ENCODE measurements around the gene SPACA9. TPM values are rescaled to one million over a fixed set of nuclear protein-coding genes. Genes with fewer than 3 reads are reported as not detected.

The SPACA9 gene
- total RNA-seq, 1 experiment from 2014 or later, result 2.1 TPM

DNA sequence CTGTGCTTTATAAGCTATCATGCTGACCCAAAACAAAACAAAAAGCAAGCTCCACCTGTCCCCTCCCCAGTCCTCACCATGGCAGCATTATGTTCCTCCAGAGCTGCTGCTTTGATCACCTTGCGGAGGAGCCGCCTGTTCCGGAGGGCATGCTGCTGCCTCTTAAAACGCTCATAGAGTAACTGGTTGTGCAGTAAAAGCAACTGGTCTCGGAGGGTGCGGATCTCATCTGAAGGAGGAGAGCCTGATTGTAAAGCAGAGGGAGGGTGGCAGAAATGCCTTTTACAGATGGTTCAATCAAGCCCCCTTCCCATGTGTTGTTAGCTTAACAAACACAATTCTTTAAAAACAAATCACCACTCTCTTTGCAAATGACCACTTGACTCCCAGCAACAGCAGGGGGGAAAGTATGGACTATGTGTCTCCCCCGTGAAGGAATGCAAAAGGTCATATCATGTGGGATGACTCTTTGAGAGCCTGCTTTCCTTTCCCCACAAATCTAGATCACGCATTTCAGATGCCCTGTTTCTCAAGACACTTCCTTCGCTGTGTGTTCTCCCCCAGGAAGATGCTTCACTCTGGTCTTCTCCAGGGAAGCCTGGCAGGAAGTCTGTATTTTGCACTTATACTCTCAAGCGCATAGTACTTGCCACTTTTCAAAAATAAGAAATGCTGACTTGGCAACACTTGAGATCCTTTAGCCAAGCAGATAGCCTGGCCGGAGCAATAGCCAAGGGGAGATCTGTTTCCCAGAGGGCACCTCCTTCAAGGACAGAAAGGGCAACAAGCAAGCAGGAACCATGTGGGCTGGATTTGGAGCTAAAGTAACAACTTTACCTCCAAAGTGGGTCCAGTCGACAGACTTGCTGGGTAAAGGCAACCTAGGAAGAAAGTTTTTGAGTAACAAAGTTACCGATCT is 25.1 kb downstream of the SPACA9 start:
- no peaks in the 10 kb centered on the region for H3K4me1 ChIP-seq (ENCODE audit: insufficient read depth, low read length, poor library complexity, severe bottlenecking)
- CTCF ChIA-PET, result no interaction called here
- BruUV-seq (replicated peaks), result no TSS peak
- POLR2A ChIA-PET (ENCODE audit: low non-redundant PET), result no interaction called here
- no peaks in the 10 kb centered on the region for H3K9me3 ChIP-seq (ENCODE audit: low read depth, low read length, poor library complexity, severe bottlenecking)
- no peak overlapping the region for H3K27ac ChIP-seq (ENCODE audit: low read depth, low read length, poor library complexity, severe bottlenecking)
- TF ChIP-seq, protein P1, sequence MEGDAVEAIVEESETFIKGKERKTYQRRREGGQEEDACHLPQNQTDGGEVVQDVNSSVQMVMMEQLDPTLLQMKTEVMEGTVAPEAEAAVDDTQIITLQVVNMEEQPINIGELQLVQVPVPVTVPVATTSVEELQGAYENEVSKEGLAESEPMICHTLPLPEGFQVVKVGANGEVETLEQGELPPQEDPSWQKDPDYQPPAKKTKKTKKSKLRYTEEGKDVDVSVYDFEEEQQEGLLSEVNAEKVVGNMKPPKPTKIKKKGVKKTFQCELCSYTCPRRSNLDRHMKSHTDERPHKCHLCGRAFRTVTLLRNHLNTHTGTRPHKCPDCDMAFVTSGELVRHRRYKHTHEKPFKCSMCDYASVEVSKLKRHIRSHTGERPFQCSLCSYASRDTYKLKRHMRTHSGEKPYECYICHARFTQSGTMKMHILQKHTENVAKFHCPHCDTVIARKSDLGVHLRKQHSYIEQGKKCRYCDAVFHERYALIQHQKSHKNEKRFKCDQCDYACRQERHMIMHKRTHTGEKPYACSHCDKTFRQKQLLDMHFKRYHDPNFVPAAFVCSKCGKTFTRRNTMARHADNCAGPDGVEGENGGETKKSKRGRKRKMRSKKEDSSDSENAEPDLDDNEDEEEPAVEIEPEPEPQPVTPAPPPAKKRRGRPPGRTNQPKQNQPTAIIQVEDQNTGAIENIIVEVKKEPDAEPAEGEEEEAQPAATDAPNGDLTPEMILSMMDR (conservative IDR thresholded peaks at IDR 0.05; ENCODE audit: low read depth, low read length), result no peak
- TF ChIP-seq EZH2 (IDR thresholded peaks at IDR 0.05; ENCODE audit: borderline replicate concordance, low read depth, low read length, poor library complexity, severe bottlenecking), result no peak
- no peaks in the 10 kb centered on the region for H3K27me3 ChIP-seq (replicated peaks; ENCODE audit: insufficient read depth, low read depth, low read length, poor library complexity)
- no peak for DNase-seq (ENCODE audit: low spot score)
- no peak overlapping the region for H3K4me3 ChIP-seq (ENCODE audit: low read depth, low read length, poor library complexity, severe bottlenecking)
- H3K36me3 ChIP-seq (ENCODE audit: insufficient read depth, low read length, poor library complexity, severe bottlenecking), result peaks cover 15% of the 10 kb centered on the region
- intact Hi-C loops (cut with micrococcal nuclease; ENCODE audit: unreplicated experiment), result no loop called here

DNA sequence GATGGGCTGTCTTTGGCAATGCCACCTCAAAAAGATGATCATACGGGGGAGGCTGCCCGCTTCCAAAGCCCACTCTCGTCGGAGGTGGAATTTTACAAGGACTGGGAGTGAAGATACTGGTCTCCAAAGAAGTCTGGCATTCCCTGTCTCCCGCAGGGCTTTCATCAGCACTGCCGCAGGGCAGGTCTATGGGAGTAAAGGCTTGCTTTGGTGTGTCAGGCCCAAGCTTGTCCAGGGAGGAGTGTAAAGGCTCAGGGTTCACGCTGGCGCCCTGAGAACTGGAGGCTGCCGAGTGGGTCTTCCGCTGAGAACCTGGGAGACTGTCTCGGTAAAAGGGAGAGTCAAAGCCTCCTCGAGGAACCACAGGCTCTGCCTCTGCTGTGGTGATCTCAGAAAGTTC is 27.0 kb downstream of the SPACA9 start:
- H3K9me3 ChIP-seq (ENCODE audit: low read depth, low read length, poor library complexity, severe bottlenecking), result no peaks in the 10 kb centered on the region
- H3K4me1 ChIP-seq (ENCODE audit: insufficient read depth, low read length, poor library complexity, severe bottlenecking), result no peaks in the 10 kb centered on the region
- BruUV-seq (replicated peaks), result no TSS peak
- intact Hi-C loops (cut with micrococcal nuclease; ENCODE audit: unreplicated experiment), result no loop called here
- no peak overlapping the region for H3K27ac ChIP-seq (ENCODE audit: low read depth, low read length, poor library complexity, severe bottlenecking)
- POLR2A ChIA-PET (ENCODE audit: low non-redundant PET), result no interaction called here
- TF ChIP-seq EZH2 (IDR thresholded peaks at IDR 0.05; ENCODE audit: borderline replicate concordance, low read depth, low read length, poor library complexity, severe bottlenecking), result no peak
- TF ChIP-seq, protein P1 (conservative IDR thresholded peaks at IDR 0.05; ENCODE audit: low read depth, low read length), result no peak
- no peak for DNase-seq (ENCODE audit: low spot score)
- H3K36me3 ChIP-seq (ENCODE audit: insufficient read depth, low read length, poor library complexity, severe bottlenecking), result peaks cover 27% of the 10 kb centered on the region
- CTCF ChIA-PET, result no interaction called here
- H3K27me3 ChIP-seq (replicated peaks; ENCODE audit: insufficient read depth, low read depth, low read length, poor library complexity), result no peaks in the 10 kb centered on the region
- no peak overlapping the region for H3K4me3 ChIP-seq (ENCODE audit: low read depth, low read length, poor library complexity, severe bottlenecking)

DNA sequence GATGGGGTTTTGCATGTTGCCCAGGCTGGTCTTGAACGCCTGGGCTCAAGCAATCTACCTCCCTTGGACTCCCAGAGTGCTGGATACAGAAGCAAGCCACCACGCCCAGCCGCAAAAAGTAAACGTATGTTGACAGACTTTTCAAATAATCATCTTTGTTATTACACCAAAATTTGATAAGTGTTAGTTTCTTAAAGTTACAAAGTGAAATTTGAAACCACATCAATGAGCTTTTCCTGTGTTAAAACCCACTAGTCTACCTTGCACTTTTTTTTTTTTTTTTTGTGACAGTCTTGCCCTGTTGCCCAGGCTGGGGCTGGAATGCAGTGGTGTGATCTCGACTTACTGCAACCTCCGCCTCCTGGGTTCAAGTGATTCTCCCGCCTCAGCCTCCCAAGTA is 29.9 kb downstream of the SPACA9 start:
- ChIA-PET POLR2A (ENCODE audit: low non-redundant PET) (no interaction called here), CTCF (no interaction called here)
- Histone ChIP-seq H3K27me3 (replicated peaks; ENCODE audit: insufficient read depth, low read depth, low read length, poor library complexity) (no peaks in the 10 kb centered on the region), H3K27ac (ENCODE audit: low read depth, low read length, poor library complexity, severe bottlenecking) (no peak overlapping the region), H3K36me3 (ENCODE audit: insufficient read depth, low read length, poor library complexity, severe bottlenecking) (peaks cover 34% of the 10 kb centered on the region), H3K4me1 (ENCODE audit: insufficient read depth, low read length, poor library complexity, severe bottlenecking) (no peaks in the 10 kb centered on the region), H3K9me3 (ENCODE audit: low read depth, low read length, poor library complexity, severe bottlenecking) (no peaks in the 10 kb centered on the region), H3K4me3 (ENCODE audit: low read depth, low read length, poor library complexity, severe bottlenecking) (no peak overlapping the region)
- no peak for DNase-seq (ENCODE audit: low spot score)
- TF ChIP-seq, protein P1 (conservative IDR thresholded peaks at IDR 0.05; ENCODE audit: low read depth, low read length), result no peak
- no peak for TF ChIP-seq EZH2 (IDR thresholded peaks at IDR 0.05; ENCODE audit: borderline replicate concordance, low read depth, low read length, poor library complexity, severe bottlenecking)
- BruUV-seq (replicated peaks), result no TSS peak
- intact Hi-C loops (cut with micrococcal nuclease; ENCODE audit: unreplicated experiment), result no loop called here

Data from A673 (cell line).